Fibroblast of pulmonary artery (primary cell): ENCODE measurements around the gene PLBD1.

Experiments used
- DNase-seq: peaks from one replicate; pipeline ENCODE4 v3.0.0-alpha.2; 2010; ENCODE audit warnings: low read depth
- H3K4me3 ChIP-seq: replicated peaks from 2 replicates; pipeline ENCODE4 v1.5.1; 2011; ENCODE audit warnings: low read depth, mild to moderate bottlenecking, control low read depth, low read length, moderate library complexity
- TF ChIP-seq, protein P1 (sequence below): IDR thresholded peaks from 2 replicates; pipeline ENCODE4 v1.5.1; 2011; ENCODE audit warnings: mild to moderate bottlenecking, control low read depth, low read length, inconsistent platforms; ENCODE audit errors: missing control alignments

The PLBD1 gene

DNA sequence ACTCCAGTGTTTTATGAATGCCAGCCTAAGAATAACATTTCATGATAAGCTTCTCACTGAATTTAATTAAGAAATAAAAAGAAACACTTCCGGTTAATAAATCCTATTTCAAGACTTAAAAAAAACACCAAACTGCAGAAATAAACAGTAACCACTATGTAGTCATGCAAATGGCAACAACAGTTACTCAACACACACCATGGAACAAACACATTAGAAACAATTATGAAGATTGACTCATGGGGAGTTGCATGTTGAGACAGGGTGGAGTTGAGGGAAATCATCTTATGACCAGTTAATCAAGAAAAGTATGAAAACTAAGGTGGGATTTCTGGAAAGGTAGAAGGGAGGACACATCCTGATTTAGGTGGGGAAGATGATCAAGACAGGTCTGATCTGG lies 52.7 kb downstream of the PLBD1 start:
- TF ChIP-seq, protein P1, sequence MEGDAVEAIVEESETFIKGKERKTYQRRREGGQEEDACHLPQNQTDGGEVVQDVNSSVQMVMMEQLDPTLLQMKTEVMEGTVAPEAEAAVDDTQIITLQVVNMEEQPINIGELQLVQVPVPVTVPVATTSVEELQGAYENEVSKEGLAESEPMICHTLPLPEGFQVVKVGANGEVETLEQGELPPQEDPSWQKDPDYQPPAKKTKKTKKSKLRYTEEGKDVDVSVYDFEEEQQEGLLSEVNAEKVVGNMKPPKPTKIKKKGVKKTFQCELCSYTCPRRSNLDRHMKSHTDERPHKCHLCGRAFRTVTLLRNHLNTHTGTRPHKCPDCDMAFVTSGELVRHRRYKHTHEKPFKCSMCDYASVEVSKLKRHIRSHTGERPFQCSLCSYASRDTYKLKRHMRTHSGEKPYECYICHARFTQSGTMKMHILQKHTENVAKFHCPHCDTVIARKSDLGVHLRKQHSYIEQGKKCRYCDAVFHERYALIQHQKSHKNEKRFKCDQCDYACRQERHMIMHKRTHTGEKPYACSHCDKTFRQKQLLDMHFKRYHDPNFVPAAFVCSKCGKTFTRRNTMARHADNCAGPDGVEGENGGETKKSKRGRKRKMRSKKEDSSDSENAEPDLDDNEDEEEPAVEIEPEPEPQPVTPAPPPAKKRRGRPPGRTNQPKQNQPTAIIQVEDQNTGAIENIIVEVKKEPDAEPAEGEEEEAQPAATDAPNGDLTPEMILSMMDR, result no peak
- no peak overlapping the region for H3K4me3 ChIP-seq
- DNase-seq, result peak; percentile 11

GRCh38 chr12:14514154-14514842 lies 53.4 kb downstream of the PLBD1 start:
- TF ChIP-seq, protein P1, result peak; percentile 49
- peak; percentile 55 for DNase-seq
- H3K4me3 ChIP-seq, result no peak overlapping the region

DNA sequence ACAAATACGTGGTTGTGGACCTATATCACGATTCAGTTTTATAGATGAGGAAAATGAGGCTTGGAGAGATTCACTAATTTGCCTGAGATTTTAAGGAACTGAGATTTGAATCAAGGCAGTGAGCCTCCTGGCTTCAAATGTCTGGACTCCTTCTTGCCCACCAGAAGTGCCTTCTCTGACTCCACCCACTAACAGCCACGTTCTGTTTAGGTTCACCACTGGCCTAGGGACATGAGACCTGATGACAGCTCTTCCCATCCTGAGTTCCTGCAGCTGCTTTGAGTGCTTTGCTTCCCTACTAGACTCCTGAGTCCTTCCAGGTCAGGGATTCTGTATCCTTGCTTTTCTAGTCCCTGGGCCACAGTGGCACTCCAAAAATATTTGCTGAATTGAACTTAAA lies 57.1 kb downstream of the PLBD1 start:
- TF ChIP-seq, protein P1, result no peak
- no peak for DNase-seq
- H3K4me3 ChIP-seq, result no peak overlapping the region

DNA sequence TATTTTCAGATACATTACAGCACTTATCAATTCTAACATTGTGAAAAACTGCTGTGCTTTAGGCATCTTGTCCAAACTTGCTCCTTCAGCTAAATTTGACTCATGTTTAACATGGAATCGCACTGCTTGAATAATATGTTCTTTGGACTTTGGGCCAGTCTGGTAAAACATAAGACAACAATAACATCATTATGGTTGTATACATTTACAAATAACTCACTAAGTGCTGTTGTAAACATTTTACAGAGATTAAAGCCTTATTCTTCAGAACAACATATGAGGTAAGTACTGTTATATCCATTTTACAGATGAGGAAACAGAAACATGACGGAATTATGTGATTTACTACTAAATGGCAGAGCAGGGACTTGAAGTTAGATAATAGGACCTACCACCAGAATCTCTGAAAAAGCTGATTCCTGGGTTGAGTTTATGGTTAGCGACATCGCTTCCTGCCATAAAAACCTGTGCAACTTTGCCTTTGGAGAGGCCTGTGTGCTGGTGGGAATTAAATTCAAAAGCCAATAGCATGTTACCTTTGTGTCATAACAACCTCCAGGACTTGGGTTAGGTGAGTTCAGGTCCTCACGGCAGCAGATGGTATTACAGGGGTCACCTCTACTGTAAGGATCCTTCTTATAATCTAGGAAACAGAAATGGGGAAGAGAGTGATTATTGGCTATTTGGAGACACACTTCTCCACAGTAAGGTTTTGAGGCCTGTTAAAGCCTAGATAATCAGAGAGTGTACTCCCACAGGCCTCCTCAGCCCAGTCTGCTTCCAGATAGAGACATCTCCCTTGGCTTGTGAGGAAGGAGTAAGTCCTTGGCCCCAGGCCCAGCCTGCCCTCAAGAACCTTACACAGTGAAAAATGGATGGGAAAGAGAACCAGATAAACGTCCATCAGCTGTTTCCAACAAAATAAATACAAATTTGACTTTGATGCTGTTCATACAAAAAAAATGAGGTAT lies 61.8 kb downstream of the PLBD1 start:
- H3K4me3 ChIP-seq, result no peak overlapping the region
- peak; percentile 8 for DNase-seq
- TF ChIP-seq, protein P1, result no peak

GRCh38 chr12:14495326-14495725 lies 72.4 kb downstream of the PLBD1 start:
- no peak for DNase-seq
- TF ChIP-seq, protein P1, result no peak
- H3K4me3 ChIP-seq, result no peak overlapping the region

DNA sequence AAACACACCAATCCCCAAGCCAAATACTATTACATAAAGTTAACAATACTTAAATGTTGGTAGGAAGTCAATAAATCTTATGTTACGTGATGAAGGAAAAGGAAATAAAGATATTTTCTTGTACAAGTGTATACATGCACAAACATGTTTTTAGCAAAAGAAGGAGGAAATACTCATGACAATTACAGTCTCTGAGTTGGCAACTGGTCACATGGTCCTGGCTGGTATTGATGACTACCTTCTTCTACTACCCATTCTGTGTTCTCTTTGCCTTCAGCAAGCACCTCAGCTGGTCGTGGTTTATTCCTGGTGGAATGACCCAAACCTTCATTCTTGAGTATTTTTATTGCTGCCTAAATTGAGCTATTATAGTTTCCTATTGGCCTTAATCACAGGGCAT lies 84.8 kb downstream of the PLBD1 start:
- TF ChIP-seq, protein P1, result no peak
- DNase-seq, result no peak
- no peak overlapping the region for H3K4me3 ChIP-seq
